Retinal pigment epithelial cell (primary cell): ENCODE results near the gene SCD5.

Experiments
- DNase-seq: peaks from one replicate; pipeline ENCODE4 v3.0.0-alpha.2; 2010; ENCODE audit warnings: low read depth
- H3K4me3 ChIP-seq: 2 replicates; pipeline ENCODE4 v1.5.1; 2011; ENCODE audit warnings: mild to moderate bottlenecking, low read length, control low read depth, moderate library complexity
- TF ChIP-seq, protein P1 (sequence below): conservative IDR thresholded peaks from 2 replicates; pipeline ENCODE4 v1.5.1; 2011; ENCODE audit warnings: low read depth, low read length, control low read depth, inconsistent platforms

The SCD5 gene

DNA sequence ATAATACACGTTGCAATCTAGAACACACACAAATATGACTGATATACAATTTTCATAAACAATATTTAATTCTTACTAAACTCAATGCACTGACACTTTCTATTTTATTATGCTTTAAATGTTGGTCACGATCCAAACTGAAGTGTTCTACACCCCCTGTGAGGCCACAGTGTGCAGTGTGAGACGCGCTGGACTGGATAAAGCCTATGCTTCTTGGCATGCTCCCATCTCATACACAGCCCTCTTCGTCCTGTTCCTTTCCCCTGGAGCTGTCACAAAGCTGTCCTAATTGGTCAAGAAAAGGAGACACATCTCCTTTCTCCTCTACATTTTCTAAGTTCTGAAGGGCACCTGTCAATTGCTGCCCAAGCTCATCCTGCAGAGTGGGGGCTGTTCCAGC, 72.0 kb downstream of the SCD5 start:
- DNase-seq, result no peak
- TF ChIP-seq, protein P1, sequence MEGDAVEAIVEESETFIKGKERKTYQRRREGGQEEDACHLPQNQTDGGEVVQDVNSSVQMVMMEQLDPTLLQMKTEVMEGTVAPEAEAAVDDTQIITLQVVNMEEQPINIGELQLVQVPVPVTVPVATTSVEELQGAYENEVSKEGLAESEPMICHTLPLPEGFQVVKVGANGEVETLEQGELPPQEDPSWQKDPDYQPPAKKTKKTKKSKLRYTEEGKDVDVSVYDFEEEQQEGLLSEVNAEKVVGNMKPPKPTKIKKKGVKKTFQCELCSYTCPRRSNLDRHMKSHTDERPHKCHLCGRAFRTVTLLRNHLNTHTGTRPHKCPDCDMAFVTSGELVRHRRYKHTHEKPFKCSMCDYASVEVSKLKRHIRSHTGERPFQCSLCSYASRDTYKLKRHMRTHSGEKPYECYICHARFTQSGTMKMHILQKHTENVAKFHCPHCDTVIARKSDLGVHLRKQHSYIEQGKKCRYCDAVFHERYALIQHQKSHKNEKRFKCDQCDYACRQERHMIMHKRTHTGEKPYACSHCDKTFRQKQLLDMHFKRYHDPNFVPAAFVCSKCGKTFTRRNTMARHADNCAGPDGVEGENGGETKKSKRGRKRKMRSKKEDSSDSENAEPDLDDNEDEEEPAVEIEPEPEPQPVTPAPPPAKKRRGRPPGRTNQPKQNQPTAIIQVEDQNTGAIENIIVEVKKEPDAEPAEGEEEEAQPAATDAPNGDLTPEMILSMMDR, result no peak
- no peak overlapping the region for H3K4me3 ChIP-seq

DNA sequence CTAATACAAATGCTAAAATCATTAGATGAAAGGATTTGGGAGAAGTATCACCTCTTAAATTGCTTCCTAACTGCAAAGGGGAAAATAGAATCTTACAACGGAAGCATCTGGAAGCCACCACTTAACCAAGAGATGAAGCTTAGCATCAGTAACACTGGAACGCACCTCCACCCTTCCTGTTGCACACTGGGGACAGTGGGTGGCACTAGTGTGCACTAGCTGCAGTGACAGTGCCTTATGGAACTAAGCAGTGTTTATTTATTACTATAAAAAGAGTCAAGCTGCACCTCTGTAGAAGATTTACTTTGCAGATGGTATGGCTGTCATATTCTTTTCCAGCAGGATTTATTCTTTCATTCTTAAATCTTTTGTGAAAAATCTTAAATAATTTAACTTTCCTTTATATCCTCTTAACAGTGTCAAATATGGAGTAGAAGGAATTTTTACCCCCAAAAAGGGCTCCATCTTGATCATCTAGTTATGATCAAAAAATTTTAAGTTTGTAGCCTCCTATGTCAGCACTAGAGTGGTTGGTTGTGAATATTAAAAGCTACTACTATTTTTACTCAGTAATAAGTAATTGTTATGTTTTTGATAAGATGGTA, 76.7 kb downstream of the SCD5 start:
- no peak for DNase-seq
- TF ChIP-seq, protein P1, result peak; percentile 64

DNA sequence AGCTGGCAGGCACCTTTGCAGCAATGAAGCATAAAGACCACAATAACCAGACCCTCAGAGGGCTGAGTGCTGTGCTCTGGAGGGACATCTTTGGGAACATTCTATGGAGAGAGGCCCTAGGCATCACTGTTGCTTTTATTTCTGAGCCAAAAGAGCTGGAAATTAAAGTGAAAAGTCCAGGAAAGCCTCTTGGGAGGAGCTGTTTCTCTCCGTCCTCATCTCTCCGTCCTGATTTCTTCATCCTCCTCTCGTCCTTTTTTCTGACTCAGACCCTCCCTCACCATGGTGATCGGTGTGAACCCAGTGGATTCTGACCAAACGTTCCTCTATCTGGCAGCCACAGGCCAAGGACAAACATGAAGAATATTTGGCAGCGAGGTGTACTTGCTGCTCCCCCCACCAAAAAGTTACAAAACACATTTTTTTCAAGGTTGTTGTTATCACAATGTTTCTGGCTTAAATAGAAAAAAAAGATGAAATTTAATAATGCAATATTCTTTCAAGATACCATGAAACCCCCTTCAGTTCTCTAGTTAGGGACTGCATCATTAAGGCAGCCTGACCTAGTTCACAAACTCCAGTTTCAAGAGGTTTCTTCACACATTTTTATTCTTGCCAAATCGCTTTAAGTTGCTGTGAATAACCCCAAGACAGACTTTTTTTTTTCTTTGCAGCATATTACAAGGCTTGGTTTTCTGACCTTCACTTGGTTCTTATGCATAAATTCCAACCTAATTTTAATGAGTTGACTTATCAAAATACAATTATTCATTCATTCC, 80.2 kb downstream of the SCD5 start:
- no peak for DNase-seq
- no peak overlapping the region for H3K4me3 ChIP-seq
- TF ChIP-seq, protein P1, result no peak

More for the DNA sequence above, 76.7 kb downstream of the SCD5 start:
- H3K4me3 ChIP-seq, result no peak overlapping the region

DNA sequence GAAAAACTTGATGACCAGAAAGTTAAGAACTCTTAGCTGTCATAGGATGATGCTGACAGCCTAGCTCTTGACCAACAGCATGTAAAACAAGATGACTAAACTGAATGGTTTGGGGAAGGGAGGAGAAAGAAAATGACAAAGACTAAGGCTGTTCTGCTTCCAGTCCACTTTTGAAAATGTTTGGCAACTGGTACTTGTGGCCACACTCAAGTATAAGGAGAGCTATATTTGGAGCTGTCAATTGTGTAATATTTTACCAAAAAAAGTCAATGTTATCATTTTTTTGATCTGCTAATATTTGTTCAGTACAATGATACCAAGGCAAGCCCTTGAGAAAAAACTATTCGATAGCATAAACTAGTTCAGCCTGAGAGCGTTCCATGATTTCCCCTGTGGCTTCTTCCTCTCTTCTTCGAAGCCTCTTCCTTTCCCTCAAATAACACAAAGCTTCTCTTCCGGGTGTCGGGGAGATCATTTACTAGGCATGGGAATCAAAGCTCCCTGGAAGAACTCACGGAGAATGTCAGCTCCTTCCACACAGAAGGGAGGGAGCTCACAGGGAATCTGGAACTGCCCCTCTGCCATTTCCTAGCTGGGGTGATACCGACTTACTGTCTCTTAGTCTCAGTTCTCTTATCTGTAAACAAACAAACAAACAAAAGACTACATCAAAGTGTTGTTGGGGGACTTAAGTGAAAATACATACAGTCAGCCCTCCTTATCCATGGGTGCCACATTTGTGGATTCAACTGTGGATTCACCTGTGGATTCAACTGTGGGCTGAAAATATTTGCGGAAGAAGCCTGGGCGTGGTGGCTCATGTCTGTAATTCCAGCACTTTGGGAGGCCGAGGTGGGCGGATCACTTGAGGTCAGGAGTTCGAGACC, 82.6 kb downstream of the SCD5 start:
- H3K4me3 ChIP-seq, result no peak overlapping the region
- no peak for DNase-seq
- TF ChIP-seq, protein P1, result no peak

DNA sequence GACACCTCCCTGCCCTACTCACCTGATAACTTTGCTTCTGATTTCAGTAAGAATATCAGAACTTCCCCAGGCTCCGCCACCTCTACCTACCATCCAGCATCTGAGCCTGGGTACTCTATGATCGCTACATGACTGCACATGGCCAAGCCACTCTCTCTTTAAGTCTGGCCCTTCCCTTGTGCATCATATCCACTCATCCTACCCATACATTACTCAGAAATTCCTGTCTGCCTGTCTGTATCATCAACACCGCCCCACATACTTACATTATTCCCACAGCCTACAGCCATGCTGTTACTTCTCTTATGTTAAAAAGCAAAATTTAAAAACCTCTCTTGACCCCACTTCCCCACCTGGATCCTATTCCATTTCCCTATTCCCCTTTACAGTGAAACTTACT, 84.7 kb downstream of the SCD5 start:
- TF ChIP-seq, protein P1, result no peak
- H3K4me3 ChIP-seq, result no peak overlapping the region
- DNase-seq, result no peak

DNA sequence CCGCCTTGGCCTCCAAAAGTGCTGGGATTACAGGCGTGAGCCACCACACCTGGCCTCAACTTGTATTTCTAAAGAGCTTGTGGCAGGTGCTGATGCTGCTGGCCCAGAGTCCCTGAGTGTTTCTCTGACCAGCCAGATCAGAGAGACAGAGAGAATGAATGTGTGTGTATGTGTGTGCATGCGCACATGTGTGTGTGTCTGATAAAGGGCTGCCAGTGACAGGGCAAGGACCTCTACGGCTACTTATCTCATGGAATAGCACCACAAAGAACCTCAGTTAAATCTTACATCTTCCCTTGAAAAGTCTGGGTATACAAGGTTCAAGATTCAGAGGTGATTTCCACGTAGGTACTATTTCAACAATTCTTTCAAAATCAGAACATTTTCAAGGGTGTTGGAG, 86.0 kb downstream of the SCD5 start:
- H3K4me3 ChIP-seq, result no peak overlapping the region
- no peak for DNase-seq
- TF ChIP-seq, protein P1, result no peak
